ENCODE results near the gene PRR13. TPM values are rescaled to one million over a fixed set of nuclear protein-coding genes. Genes with fewer than 3 reads are reported as not detected.
"Not testable (repeated sequence)": the region's sequence is repeated elsewhere in the genome, so short reads cannot be mapped to it uniquely, and the experiment has no call there.

Gene PRR13
- total RNA-seq, 8 experiments from 2014 or later: 42.8 to 264 (median 79.4) TPM

DNA sequence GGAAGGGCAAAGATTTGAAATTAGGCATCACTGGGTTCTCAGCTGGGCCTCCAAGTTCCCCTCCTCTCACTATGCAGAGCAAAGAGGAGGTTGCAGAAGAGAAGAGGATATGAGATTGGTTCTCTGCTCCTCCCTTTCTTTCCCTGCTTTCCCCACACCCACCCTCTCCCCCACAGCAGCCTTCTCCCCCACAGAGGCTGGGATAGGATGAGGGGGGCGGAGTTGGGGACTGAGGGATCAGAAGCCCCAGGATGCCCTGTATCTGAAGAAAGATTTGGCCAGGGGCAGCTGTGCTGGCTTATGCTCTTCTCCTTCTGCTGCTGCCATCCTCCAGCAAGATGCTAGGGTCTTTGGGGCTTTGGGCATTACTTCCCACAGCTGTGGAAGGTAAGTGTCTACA lies 17.9 kb upstream of the PRR13 start, which contains the start of gene AMHR2:
Gene AMHR2 (plus strand): TSS at position 259 of the 400 bp plus-strand sequence. CDS start 80 bp downstream, at position 339.
- no peak within 1 kb of the TSS for H3K27ac ChIP-seq
- WGBS, 10 experiments: no CpG with 5 or more reads among the region's 1 CpG
- in situ Hi-C loops (cut with MboI; ENCODE audit: low pct_unique_long_range_greater_than_20kb in 2 of 9, low sequenced_read_pairs in 9 of 9, unreplicated experiment in 9 of 9): loop anchor here in 2 of 9 experiments (10.0 kb wide), 2 partner anchors 69 to 79 kb away; no protein-coding TSS in a partner anchor
- H3K4me1 ChIP-seq (replicated peaks in 1 of 2): peaks cover 2% of the 10 kb centered on the region in 2 donors
- H3K4me3 ChIP-seq: no peak within 1 kb of the TSS
- no peak for ATAC-seq (replicated peaks in 6 of 8)

DNA sequence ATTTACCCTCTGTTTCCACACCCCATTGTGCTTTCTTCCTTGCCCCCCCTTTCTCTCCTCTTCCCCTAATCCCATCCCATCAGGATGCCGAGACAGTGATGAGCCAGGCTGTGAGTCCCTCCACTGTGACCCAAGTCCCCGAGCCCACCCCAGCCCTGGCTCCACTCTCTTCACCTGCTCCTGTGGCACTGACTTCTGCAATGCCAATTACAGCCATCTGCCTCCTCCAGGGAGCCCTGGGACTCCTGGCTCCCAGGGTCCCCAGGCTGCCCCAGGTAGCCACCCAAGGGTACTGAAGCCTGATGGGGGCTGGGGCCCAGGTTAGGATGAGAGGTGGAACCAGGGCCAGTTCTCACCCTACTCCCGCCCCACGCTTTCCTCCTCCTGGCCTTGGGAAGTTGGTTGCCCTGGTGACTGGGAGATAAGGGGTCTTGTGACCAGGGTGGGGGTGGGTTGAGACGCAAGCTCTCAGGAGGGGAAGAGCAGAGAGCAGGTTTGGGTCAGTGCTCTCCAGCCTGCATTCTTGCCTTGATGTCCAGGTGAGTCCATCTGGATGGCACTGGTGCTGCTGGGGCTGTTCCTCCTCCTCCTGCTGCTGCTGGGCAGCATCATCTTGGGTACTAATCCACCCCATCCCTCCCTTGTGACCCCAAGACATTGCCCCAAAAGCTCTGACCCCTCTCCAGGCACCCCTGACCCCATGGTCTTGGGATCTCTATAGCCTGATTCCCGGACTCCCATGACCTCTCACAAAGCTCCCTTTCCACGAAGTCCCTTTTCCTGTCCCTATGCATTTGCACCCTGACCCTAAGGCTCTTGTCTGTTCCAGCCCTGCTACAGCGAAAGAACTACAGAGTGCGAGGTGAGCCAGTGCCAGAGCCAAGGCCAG lies 16.7 kb upstream of the PRR13 start:
- no peak for ATAC-seq (replicated peaks in 6 of 8)
- 0 to 100% (median 88%) methylated on average over 1 to 5 of the region's 9 CpGs; no CpG with 5 or more reads in 4 of the 10 experiments for WGBS, 10 experiments
- in situ Hi-C loops (cut with MboI; ENCODE audit: low pct_unique_long_range_greater_than_20kb in 2 of 9, low sequenced_read_pairs in 9 of 9, unreplicated experiment in 9 of 9): loop anchor here in 3 of 9 experiments (10.0 to 25.0 kb wide), 3 partner anchors 70 to 88 kb away; partner anchors contain the start of gene SP7 (in 1 of the 3)
- H3K4me1 ChIP-seq (replicated peaks in 1 of 2): peaks cover 2% of the 10 kb centered on the region in 2 donors
- H3K4me3 ChIP-seq: no peak overlapping the region
- no peak overlapping the region for H3K27ac ChIP-seq

DNA sequence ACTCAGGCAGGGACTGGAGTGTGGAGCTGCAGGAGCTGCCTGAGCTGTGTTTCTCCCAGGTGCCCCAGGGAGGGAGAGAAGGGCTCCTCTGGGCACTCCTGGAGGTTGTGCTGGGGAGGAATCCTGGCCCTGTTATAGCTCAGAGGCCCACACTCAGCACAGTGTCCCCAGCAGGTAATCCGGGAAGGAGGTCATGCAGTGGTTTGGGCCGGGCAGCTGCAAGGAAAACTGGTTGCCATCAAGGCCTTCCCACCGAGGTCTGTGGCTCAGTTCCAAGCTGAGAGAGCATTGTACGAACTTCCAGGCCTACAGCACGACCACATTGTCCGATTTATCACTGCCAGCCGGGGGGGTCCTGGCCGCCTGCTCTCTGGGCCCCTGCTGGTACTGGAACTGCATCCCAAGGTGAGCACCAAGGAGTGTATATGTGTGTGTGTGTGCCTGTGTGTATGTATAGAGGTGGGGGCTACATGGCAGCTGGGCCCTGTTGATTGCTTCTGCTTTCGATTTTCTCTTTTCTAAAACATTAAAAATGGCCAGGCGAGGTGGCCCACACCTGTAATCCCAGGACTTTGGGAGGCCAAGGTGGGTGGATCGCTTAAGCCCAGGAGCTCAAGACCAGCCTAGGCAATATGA lies 15.9 kb upstream of the PRR13 start:
- WGBS, 10 experiments: 20 to 100% (median 90%) methylated on average over 1 to 4 of the region's 11 CpGs; no CpG with 5 or more reads in 3 of the 10 experiments
- peaks cover 2% of the 10 kb centered on the region in 2 donors for H3K4me1 ChIP-seq (replicated peaks in 1 of 2)
- H3K27ac ChIP-seq: no peak overlapping the region
- in situ Hi-C loops (cut with MboI; ENCODE audit: low pct_unique_long_range_greater_than_20kb in 2 of 9, low sequenced_read_pairs in 9 of 9, unreplicated experiment in 9 of 9): loop anchor here in 3 of 9 experiments (10.0 to 25.0 kb wide), 3 partner anchors 71 to 88 kb away; partner anchors contain the start of gene SP7 (in 1 of the 3)
- no peak for ATAC-seq (replicated peaks in 6 of 8)
- no peak overlapping the region for H3K4me3 ChIP-seq

DNA sequence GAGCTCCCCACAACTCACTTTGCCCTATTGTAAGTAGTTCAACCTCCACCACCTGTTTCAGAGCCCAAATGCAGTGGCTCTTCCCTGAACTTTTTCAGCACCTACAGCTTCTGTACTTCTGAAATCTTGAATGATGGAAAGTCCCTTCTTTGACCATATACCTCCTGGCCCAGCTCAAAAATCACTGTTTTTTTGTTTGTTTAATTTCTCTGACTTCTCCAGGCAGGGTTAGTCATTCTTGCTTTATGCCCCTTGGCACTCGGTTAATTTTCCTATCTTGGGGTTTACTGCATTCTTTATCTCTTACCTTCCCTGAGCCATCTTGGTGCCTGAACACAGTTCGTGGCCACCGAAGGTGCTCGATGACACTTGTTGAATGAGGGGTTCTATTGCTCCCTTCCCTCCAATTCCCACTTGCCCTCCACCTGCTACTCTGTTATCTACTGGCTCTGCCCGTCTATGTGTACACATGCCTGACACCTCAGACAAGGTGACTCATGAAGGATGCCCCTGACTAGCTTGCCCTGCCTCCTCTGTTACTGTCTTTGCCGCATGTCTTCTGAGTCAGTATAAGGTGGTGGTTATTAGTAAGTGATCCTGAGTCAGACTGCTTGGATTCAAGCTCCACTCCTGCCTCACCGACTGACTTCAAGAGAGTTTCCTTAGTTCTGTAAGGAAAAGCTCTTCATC lies 13.5 kb upstream of the PRR13 start:
- in situ Hi-C loops (cut with MboI; ENCODE audit: low pct_unique_long_range_greater_than_20kb in 2 of 9, low sequenced_read_pairs in 9 of 9, unreplicated experiment in 9 of 9): loop anchor here in 3 of 9 experiments (10.0 to 25.0 kb wide), 3 partner anchors 73 to 91 kb away; partner anchors contain the start of gene SP7 (in 1 of the 3)
- Histone ChIP-seq H3K4me3 (no peak overlapping the region), H3K27ac (no peak overlapping the region), H3K4me1 (replicated peaks in 1 of 2) (peaks cover 0 to 2% of the 10 kb centered on the region in 2 donors)
- ATAC-seq (replicated peaks in 6 of 8): peak in 5 of 8 experiments; percentile 48 to 81 (median 63)
- 0 to 100% (median 93%) methylated on average over 2 to 7 of the region's 7 CpGs; no CpG with 5 or more reads in 1 of the 10 experiments for WGBS, 10 experiments

DNA sequence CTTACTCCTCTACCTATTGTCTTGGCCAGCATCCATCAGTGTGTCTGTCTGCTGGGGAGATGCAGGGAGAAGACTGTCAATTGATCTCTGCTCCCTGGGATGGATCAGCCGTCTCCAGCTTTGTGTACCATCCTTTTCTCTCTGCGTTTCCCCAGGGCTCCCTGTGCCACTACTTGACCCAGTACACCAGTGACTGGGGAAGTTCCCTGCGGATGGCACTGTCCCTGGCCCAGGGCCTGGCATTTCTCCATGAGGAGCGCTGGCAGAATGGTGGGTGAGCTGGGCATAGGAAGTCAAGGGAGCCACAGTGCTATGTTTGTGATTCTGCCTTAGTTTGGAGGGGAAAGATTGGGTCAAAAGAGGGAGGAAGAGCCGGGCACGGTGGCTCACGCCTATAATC lies 12.8 kb upstream of the PRR13 start:
- H3K4me3 ChIP-seq: no peak overlapping the region
- in situ Hi-C loops (cut with MboI; ENCODE audit: low pct_unique_long_range_greater_than_20kb in 2 of 9, low sequenced_read_pairs in 9 of 9, unreplicated experiment in 9 of 9): loop anchor here in 3 of 9 experiments (10.0 to 25.0 kb wide), 3 partner anchors 74 to 91 kb away; partner anchors contain the start of gene SP7 (in 1 of the 3)
- peaks cover 0 to 2% of the 10 kb centered on the region in 2 donors for H3K4me1 ChIP-seq (replicated peaks in 1 of 2)
- no peak for ATAC-seq (replicated peaks in 6 of 8)
- H3K27ac ChIP-seq: no peak overlapping the region
- 40 to 100% (median 82%) methylated on average over 1 to 5 of the region's 7 CpGs; no CpG with 5 or more reads in 4 of the 10 experiments for WGBS, 10 experiments

DNA sequence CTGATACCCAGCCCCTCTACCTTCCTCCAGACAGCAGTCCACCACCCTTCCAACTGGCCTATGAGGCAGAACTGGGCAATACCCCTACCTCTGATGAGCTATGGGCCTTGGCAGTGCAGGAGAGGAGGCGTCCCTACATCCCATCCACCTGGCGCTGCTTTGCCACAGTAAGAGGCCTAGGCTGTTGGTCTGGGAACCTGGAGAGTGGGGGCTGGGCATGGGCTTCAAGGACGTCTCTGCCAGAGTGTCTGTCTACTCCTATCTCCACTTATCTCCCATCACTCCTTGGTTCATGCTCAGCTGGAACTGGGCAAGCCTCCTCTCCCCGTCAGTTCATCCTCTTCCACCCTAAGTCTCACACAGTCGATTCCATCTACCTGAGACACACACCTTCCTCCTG lies 11.4 kb upstream of the PRR13 start:
- Histone ChIP-seq H3K4me3 (no peak overlapping the region), H3K4me1 (replicated peaks in 1 of 2) (no peaks in the 10 kb centered on the region), H3K27ac (no peak overlapping the region)
- WGBS, 10 experiments: 20 to 94% (median 70%) methylated on average over 2 to 4 of the region's 5 CpGs; no CpG with 5 or more reads in 2 of the 10 experiments
- in situ Hi-C loops (cut with MboI; ENCODE audit: low pct_unique_long_range_greater_than_20kb in 2 of 9, low sequenced_read_pairs in 9 of 9, unreplicated experiment in 9 of 9): loop anchor here in 1 of 9 experiments (25.0 kb wide), 1 partner anchor 93 kb away; the partner anchor contains the start of gene SP7
- ATAC-seq (replicated peaks in 6 of 8): no peak

DNA sequence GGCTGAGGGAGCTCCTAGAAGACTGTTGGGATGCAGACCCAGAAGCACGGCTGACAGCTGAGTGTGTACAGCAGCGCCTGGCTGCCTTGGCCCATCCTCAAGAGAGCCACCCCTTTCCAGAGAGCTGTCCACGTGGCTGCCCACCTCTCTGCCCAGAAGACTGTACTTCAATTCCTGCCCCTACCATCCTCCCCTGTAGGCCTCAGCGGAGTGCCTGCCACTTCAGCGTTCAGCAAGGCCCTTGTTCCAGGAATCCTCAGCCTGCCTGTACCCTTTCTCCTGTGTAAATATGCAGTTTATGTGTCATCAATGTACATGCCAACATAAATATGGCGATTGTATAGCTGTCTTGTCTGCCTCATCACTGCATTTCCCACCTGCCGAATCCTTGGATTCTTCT lies 10.3 kb upstream of the PRR13 start:
- no peak overlapping the region for H3K4me3 ChIP-seq
- in situ Hi-C loops (cut with MboI; ENCODE audit: low pct_unique_long_range_greater_than_20kb in 2 of 9, low sequenced_read_pairs in 9 of 9, unreplicated experiment in 9 of 9): loop anchor here in 1 of 9 experiments (25.0 kb wide), 1 partner anchor 94 kb away; the partner anchor contains the start of gene SP7
- H3K27ac ChIP-seq: no peak overlapping the region
- WGBS, 10 experiments: 40 to 100% (median 70%) methylated on average over 1 to 7 of the region's 7 CpGs; no CpG with 5 or more reads in 6 of the 10 experiments
- peak in 1 of 8 experiments; percentile 37 for ATAC-seq (replicated peaks in 6 of 8)
- no peaks in the 10 kb centered on the region for H3K4me1 ChIP-seq (replicated peaks in 1 of 2)

DNA sequence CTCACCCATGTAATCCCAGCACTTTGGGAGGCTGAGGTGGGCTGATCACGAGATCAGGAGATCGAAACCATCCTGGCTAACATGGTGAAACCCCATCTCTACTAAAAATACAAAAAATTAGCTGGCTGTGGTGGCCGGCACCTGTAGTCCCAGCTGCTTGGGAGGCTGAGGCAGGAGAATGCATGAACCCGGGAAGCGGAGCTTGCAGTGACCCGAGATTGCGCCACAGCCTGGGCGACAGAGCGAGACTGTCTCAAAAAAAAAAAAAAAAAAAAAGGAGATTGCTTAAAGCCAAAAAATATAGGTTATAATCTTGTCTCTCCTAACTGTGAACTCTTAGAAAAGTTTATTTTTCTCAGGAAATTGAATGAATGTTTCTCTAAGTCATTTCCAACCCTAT lies 6.2 kb upstream of the PRR13 start:
- in situ Hi-C loops (cut with MboI; ENCODE audit: low pct_unique_long_range_greater_than_20kb in 2 of 9, low sequenced_read_pairs in 9 of 9, unreplicated experiment in 9 of 9): loop anchor here in 1 of 9 experiments (25.0 kb wide), 1 partner anchor 98 kb away; the partner anchor contains the start of gene SP7
- ATAC-seq (replicated peaks in 6 of 8): not testable (repeated sequence)

DNA sequence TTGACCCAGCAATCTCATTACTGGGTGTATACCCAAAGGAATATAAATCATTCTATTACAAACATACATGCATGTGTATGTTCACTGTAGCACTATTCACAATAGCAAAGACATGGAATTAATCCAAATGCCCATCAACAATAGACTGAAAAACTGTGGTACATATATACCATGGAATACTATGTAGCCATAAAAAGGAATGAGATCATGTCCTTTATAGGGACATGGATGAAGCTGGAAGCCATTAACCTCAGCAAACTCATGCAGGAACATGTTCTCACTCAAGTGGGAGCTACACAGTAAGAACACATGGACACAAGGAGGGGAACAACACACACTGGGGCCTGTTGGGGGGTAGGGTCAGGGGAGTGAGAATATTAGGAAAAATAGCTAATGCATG lies 2.0 kb upstream of the PRR13 start:
- not testable (repeated sequence) for ATAC-seq (replicated peaks in 6 of 8); H3K4me3 ChIP-seq; H3K27ac ChIP-seq
- peaks cover 14% of the 10 kb centered on the region in 2 donors for H3K4me1 ChIP-seq (replicated peaks in 1 of 2)
- in situ Hi-C loops (cut with MboI; ENCODE audit: low pct_unique_long_range_greater_than_20kb in 2 of 9, low sequenced_read_pairs in 9 of 9, unreplicated experiment in 9 of 9): loop anchor here in 1 of 9 experiments (25.0 kb wide), 1 partner anchor 102 kb away; the partner anchor contains the start of gene SP7

More for the DNA sequence above, 6.2 kb upstream of the PRR13 start:
- H3K4me3 ChIP-seq; H3K27ac ChIP-seq; H3K4me1 ChIP-seq (replicated peaks in 1 of 2): not testable (repeated sequence)
- 92 to 100% (median 97%) methylated on average over 1 to 9 of the region's 9 CpGs for WGBS, 10 experiments

DNA sequence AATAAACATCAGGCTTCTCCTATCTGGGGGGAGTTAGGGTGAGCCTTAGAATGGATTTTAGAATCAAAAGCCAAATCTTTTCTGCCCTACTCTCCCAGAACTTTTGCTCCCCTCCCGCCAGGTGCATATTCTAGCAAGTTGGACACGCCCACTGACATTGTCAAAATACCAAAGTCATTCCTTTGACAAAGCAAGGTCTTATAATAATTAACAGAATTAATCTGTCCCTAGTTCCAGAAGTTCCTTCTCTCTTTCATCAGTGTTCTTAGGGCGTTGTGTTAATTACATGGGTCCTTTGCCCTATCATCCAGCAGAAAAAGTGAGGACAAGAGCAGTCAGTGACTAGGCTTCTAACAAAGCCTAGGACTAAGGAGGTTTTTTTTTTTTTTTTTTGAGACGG lies 2.4 kb downstream of the PRR13 start:
- H3K4me3 ChIP-seq: no peak overlapping the region
- no peak overlapping the region for H3K27ac ChIP-seq
- ATAC-seq (replicated peaks in 6 of 8): no peak
- in situ Hi-C loops (cut with MboI; ENCODE audit: low pct_unique_long_range_greater_than_20kb in 2 of 9, low sequenced_read_pairs in 9 of 9, unreplicated experiment in 9 of 9): loop anchor here in 1 of 9 experiments (25.0 kb wide), 1 partner anchor 107 kb away; the partner anchor contains the start of gene SP7
- peaks cover 14% of the 10 kb centered on the region in 2 donors for H3K4me1 ChIP-seq (replicated peaks in 1 of 2)
- 73 to 100% (median 86%) methylated on average over 2 to 3 of the region's 4 CpGs; no CpG with 5 or more reads in 3 of the 10 experiments for WGBS, 10 experiments

DNA sequence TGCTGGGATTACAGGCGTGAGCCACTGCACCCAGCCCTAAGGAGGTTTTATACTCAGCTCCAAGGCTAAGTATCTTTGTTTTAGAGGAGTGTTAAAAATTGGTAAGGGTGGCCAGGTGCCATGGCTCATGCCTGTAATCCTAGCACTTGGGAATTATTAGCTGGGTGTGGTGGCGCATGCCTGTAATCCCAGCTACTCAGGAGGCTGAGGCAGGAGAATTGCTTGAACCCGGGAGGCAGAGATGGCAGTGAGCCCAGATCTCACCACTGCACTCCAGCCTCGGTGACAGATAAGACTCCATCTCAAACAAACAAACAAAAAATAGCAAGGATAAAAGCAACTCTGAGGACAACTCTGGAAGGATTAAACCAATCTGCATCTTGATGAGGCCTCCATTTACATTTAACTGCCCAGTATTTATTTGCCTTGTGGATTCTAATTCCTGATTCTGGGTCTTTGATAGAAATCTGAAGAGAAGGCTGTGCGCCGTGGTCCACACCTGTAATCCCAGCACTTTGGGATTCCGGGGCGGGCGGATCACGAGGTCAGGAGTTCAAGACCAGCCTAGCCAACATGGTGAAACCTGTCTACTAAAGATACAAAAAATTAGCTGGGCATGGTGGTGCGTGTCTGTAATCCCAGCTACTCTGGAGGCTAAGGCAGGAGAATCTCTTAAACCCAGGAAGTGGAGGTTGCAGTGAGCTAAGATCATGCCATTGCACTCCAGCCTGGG lies 3.2 kb downstream of the PRR13 start:
- H3K4me1 ChIP-seq (replicated peaks in 1 of 2): peaks cover 14% of the 10 kb centered on the region in 2 donors
- 82 to 100% (median 96%) methylated on average over 1 to 9 of the region's 11 CpGs for WGBS, 10 experiments
- in situ Hi-C loops (cut with MboI; ENCODE audit: low pct_unique_long_range_greater_than_20kb in 2 of 9, low sequenced_read_pairs in 9 of 9, unreplicated experiment in 9 of 9): loop anchor here in 1 of 9 experiments (25.0 kb wide), 1 partner anchor 107 kb away; the partner anchor contains the start of gene SP7
- not testable (repeated sequence) for H3K27ac ChIP-seq; ATAC-seq (replicated peaks in 6 of 8); H3K4me3 ChIP-seq

All from motor neuron (in vitro differentiated cells).